ENCODE measurements around the gene UBXN10.

UBXN10 gene

GRCh38 chr1:20139776-20140612 is 45.9 kb upstream of the UBXN10 start:
- no peak overlapping the region for H3K4me3 ChIP-seq (ENCODE audit: low read length, poor library complexity, severe bottlenecking)
- TF ChIP-seq CTCF (conservative IDR thresholded peaks at IDR 0.05; ENCODE audit: low read length) = no peak
- no peak for TF ChIP-seq EZH2phosphoT487 (IDR thresholded peaks at IDR 0.05; ENCODE audit: borderline replicate concordance)
- H2AFZ ChIP-seq (ENCODE audit: low read length) = no peak overlapping the region
- no peaks in the 10 kb centered on the region for H3F3A ChIP-seq (ENCODE audit: low read depth)
- H3K79me2 ChIP-seq (ENCODE audit: insufficient read depth, low read length) = no peaks in the 10 kb centered on the region
- no peaks in the 10 kb centered on the region for H3K27me3 ChIP-seq (ENCODE audit: insufficient read depth, low read length, poor library complexity, severe bottlenecking)
- H3K4me2 ChIP-seq (ENCODE audit: low read depth, low read length, poor library complexity, severe bottlenecking) = no peak overlapping the region
- no peaks in the 10 kb centered on the region for H3K36me3 ChIP-seq (ENCODE audit: insufficient read depth, low read length)
- H3K9ac ChIP-seq (ENCODE audit: low read depth, low read length, poor library complexity, severe bottlenecking) = no peak overlapping the region
- no peaks in the 10 kb centered on the region for H3K9me3 ChIP-seq (ENCODE audit: insufficient read depth, low read depth, low read length)
- H4K20me1 ChIP-seq (ENCODE audit: insufficient read depth, low read length, poor library complexity, severe bottlenecking) = no peaks in the 10 kb centered on the region
- no peaks in the 10 kb centered on the region for H3K4me1 ChIP-seq (ENCODE audit: insufficient read depth, low read length, poor library complexity, severe bottlenecking)
- H3K9me2 ChIP-seq (replicated peaks; ENCODE audit: low read depth, low read length) = no peaks in the 10 kb centered on the region

GRCh38 chr1:20141001-20141400 is 44.9 kb upstream of the UBXN10 start:
- Histone ChIP-seq H3K9me2 (replicated peaks; ENCODE audit: low read depth, low read length) (no peaks in the 10 kb centered on the region), H3K4me1 (ENCODE audit: insufficient read depth, low read length, poor library complexity, severe bottlenecking) (no peaks in the 10 kb centered on the region), H3K27me3 (ENCODE audit: insufficient read depth, low read length, poor library complexity, severe bottlenecking) (no peaks in the 10 kb centered on the region), H4K20me1 (ENCODE audit: insufficient read depth, low read length, poor library complexity, severe bottlenecking) (no peaks in the 10 kb centered on the region), H3K4me2 (ENCODE audit: low read depth, low read length, poor library complexity, severe bottlenecking) (no peak overlapping the region), H3K79me2 (ENCODE audit: insufficient read depth, low read length) (no peaks in the 10 kb centered on the region), H2AFZ (ENCODE audit: low read length) (no peak overlapping the region), H3K4me3 (ENCODE audit: low read length, poor library complexity, severe bottlenecking) (no peak overlapping the region), H3F3A (ENCODE audit: low read depth) (no peaks in the 10 kb centered on the region), H3K36me3 (ENCODE audit: insufficient read depth, low read length) (no peaks in the 10 kb centered on the region), H3K9me3 (ENCODE audit: insufficient read depth, low read depth, low read length) (no peaks in the 10 kb centered on the region), H3K9ac (ENCODE audit: low read depth, low read length, poor library complexity, severe bottlenecking) (no peak overlapping the region)
- TF ChIP-seq CTCF (conservative IDR thresholded peaks at IDR 0.05; ENCODE audit: low read length) (no peak), EZH2phosphoT487 (IDR thresholded peaks at IDR 0.05; ENCODE audit: borderline replicate concordance) (no peak)

- Histone ChIP-seq H3K27me3 (ENCODE audit: insufficient read depth, low read length, poor library complexity, severe bottlenecking) (no peaks in the 10 kb centered on the region), H3K79me2 (ENCODE audit: insufficient read depth, low read length) (no peaks in the 10 kb centered on the region), H3K9me2 (replicated peaks; ENCODE audit: low read depth, low read length) (no peaks in the 10 kb centered on the region)
Measured at GRCh38 chr1:20141466-20141865, 44.4 kb upstream of the UBXN10 start.

More at GRCh38 chr1:20141466-20141865, 44.4 kb upstream of the UBXN10 start:
- TF ChIP-seq CTCF (conservative IDR thresholded peaks at IDR 0.05; ENCODE audit: low read length) = no peak
- no peak for TF ChIP-seq EZH2phosphoT487 (IDR thresholded peaks at IDR 0.05; ENCODE audit: borderline replicate concordance)
- no peak overlapping the region for H3K4me3 ChIP-seq (ENCODE audit: low read length, poor library complexity, severe bottlenecking)
- no peak overlapping the region for H3K9ac ChIP-seq (ENCODE audit: low read depth, low read length, poor library complexity, severe bottlenecking)
- no peak overlapping the region for H3K4me2 ChIP-seq (ENCODE audit: low read depth, low read length, poor library complexity, severe bottlenecking)
- no peak overlapping the region for H2AFZ ChIP-seq (ENCODE audit: low read length)
- H3K9me3 ChIP-seq (ENCODE audit: insufficient read depth, low read depth, low read length) = no peaks in the 10 kb centered on the region
- no peaks in the 10 kb centered on the region for H3F3A ChIP-seq (ENCODE audit: low read depth)
- no peaks in the 10 kb centered on the region for H3K4me1 ChIP-seq (ENCODE audit: insufficient read depth, low read length, poor library complexity, severe bottlenecking)
- H3K36me3 ChIP-seq (ENCODE audit: insufficient read depth, low read length) = no peaks in the 10 kb centered on the region
- no peaks in the 10 kb centered on the region for H4K20me1 ChIP-seq (ENCODE audit: insufficient read depth, low read length, poor library complexity, severe bottlenecking)
